ENCODE measurements around the gene RFT1.

RFT1 gene

GRCh38 chr3:53092216-53092615 lies 38.0 kb downstream of the RFT1 start:
- DNase-seq (ENCODE audit: low spot score): no peak

- no peak for DNase-seq (ENCODE audit: low spot score)
These were observed 39.2 kb downstream of the RFT1 start for GRCh38 chr3:53091011-53091410.

- DNase-seq (ENCODE audit: low spot score): no peak
These were observed 40.7 kb downstream of the RFT1 start for GRCh38 chr3:53089511-53089910.

- DNase-seq (ENCODE audit: low spot score): no peak
These were observed 44.8 kb downstream of the RFT1 start for GRCh38 chr3:53085476-53085875.

- DNase-seq (ENCODE audit: low spot score): peak; percentile 45
These were observed 45.8 kb downstream of the RFT1 start for GRCh38 chr3:53084310-53085001.

GRCh38 chr3:53083949-53084309 lies 46.3 kb downstream of the RFT1 start:
- DNase-seq (ENCODE audit: low spot score): no peak

GRCh38 chr3:53083521-53083920 lies 46.7 kb downstream of the RFT1 start:
- DNase-seq (ENCODE audit: low spot score): no peak

GRCh38 chr3:53082736-53083135 lies 47.5 kb downstream of the RFT1 start:
- DNase-seq (ENCODE audit: low spot score): no peak

GRCh38 chr3:53081318-53081717 lies 48.9 kb downstream of the RFT1 start:
- DNase-seq (ENCODE audit: low spot score): no peak

GRCh38 chr3:53080612-53081205 lies 49.5 kb downstream of the RFT1 start:
- no peak for DNase-seq (ENCODE audit: low spot score)

- DNase-seq (ENCODE audit: low spot score): no peak
These were observed 50.3 kb downstream of the RFT1 start for GRCh38 chr3:53079791-53080555.

GRCh38 chr3:53079147-53079546 lies 51.1 kb downstream of the RFT1 start:
- no peak for DNase-seq (ENCODE audit: low spot score)

GRCh38 chr3:53078656-53079055 lies 51.6 kb downstream of the RFT1 start:
- no peak for DNase-seq (ENCODE audit: low spot score)

- no peak for DNase-seq (ENCODE audit: low spot score)
These were observed 52.6 kb downstream of the RFT1 start for GRCh38 chr3:53077476-53078220.

GRCh38 chr3:53075743-53076140 lies 54.5 kb downstream of the RFT1 start:
- DNase-seq (ENCODE audit: low spot score): no peak

- DNase-seq (ENCODE audit: low spot score): no peak
These were observed 55.2 kb downstream of the RFT1 start for GRCh38 chr3:53074761-53075742.

GRCh38 chr3:53074366-53074696 lies 55.9 kb downstream of the RFT1 start:
- DNase-seq (ENCODE audit: low spot score): no peak

- DNase-seq (ENCODE audit: low spot score): peak; percentile 48
These were observed 56.5 kb downstream of the RFT1 start for GRCh38 chr3:53073553-53074365.

- peak; percentile 84 for DNase-seq (ENCODE audit: low spot score)
These were observed 57.3 kb downstream of the RFT1 start for GRCh38 chr3:53072653-53073552.

Data from SK-N-DZ (cell line).